Measurements from ENCODE around the gene RNF44. TPM values are rescaled to one million over a fixed set of nuclear protein-coding genes. Genes with fewer than 3 reads are reported as not detected.

The RNF44 gene
- total RNA-seq, 1 donor from 2014 or later = 103 TPM

GRCh38 chr5:176540956-176541337 is 3.7 kb upstream of the RNF44 start:
- H3K27ac Mint-ChIP-seq (ENCODE audit: unreplicated experiment) = peak overlapping the region; percentile 42
- no peak for DNase-seq (ENCODE audit: low spot score)
- TF ChIP-seq CTCF (IDR thresholded peaks at IDR 0.05; ENCODE audit: unreplicated experiment) = no peak
- no peaks in the 10 kb centered on the region for H3K9me3 Mint-ChIP-seq (ENCODE audit: unreplicated experiment)
- peak overlapping the region; percentile 28 for H3K4me3 Mint-ChIP-seq (ENCODE audit: unreplicated experiment)
- H3K36me3 Mint-ChIP-seq (ENCODE audit: low read depth, unreplicated experiment) = peaks cover 4% of the 10 kb centered on the region
- peaks cover 21% of the 10 kb centered on the region for H3K27me3 Mint-ChIP-seq (ENCODE audit: unreplicated experiment)
- H3K4me1 Mint-ChIP-seq (ENCODE audit: unreplicated experiment) = peaks cover 41% of the 10 kb centered on the region

- DNase-seq (ENCODE audit: low spot score) = no peak
- H3K27ac Mint-ChIP-seq (ENCODE audit: unreplicated experiment) = peak overlapping the region; percentile 42
- peaks cover 46% of the 10 kb centered on the region for H3K4me1 Mint-ChIP-seq (ENCODE audit: unreplicated experiment)
- H3K27me3 Mint-ChIP-seq (ENCODE audit: unreplicated experiment) = peaks cover 23% of the 10 kb centered on the region
- H3K4me3 Mint-ChIP-seq (ENCODE audit: unreplicated experiment) = peak overlapping the region; percentile 28
- H3K36me3 Mint-ChIP-seq (ENCODE audit: low read depth, unreplicated experiment) = peaks cover 4% of the 10 kb centered on the region
- no peak for TF ChIP-seq CTCF (IDR thresholded peaks at IDR 0.05; ENCODE audit: unreplicated experiment)
- H3K9me3 Mint-ChIP-seq (ENCODE audit: unreplicated experiment) = no peaks in the 10 kb centered on the region
Observed at GRCh38 chr5:176540476-176540899, 3.3 kb upstream of the RNF44 start.

- H3K27ac Mint-ChIP-seq (ENCODE audit: unreplicated experiment) = no peak overlapping the region
- no peak overlapping the region for H3K4me3 Mint-ChIP-seq (ENCODE audit: unreplicated experiment)
- no peak for TF ChIP-seq CTCF (IDR thresholded peaks at IDR 0.05; ENCODE audit: unreplicated experiment)
- peaks cover 60% of the 10 kb centered on the region for H3K4me1 Mint-ChIP-seq (ENCODE audit: unreplicated experiment)
- no peak for DNase-seq (ENCODE audit: low spot score)
- no peaks in the 10 kb centered on the region for H3K9me3 Mint-ChIP-seq (ENCODE audit: unreplicated experiment)
- peaks cover 11% of the 10 kb centered on the region for H3K36me3 Mint-ChIP-seq (ENCODE audit: low read depth, unreplicated experiment)
- H3K27me3 Mint-ChIP-seq (ENCODE audit: unreplicated experiment) = peaks cover 25% of the 10 kb centered on the region
Observed at GRCh38 chr5:176538989-176539384, 1.8 kb upstream of the RNF44 start.

GRCh38 chr5:176538230-176538988 is 1.2 kb upstream of the RNF44 start:
- H3K4me1 Mint-ChIP-seq (ENCODE audit: unreplicated experiment) = peaks cover 65% of the 10 kb centered on the region
- DNase-seq (ENCODE audit: low spot score) = no peak
- peak overlapping the region; percentile 96 for H3K4me3 Mint-ChIP-seq (ENCODE audit: unreplicated experiment)

More at GRCh38 chr5:176538230-176538988, 1.2 kb upstream of the RNF44 start:
- TF ChIP-seq CTCF (IDR thresholded peaks at IDR 0.05; ENCODE audit: unreplicated experiment) = no peak
- peaks cover 25% of the 10 kb centered on the region for H3K27me3 Mint-ChIP-seq (ENCODE audit: unreplicated experiment)
- no peaks in the 10 kb centered on the region for H3K9me3 Mint-ChIP-seq (ENCODE audit: unreplicated experiment)
- H3K36me3 Mint-ChIP-seq (ENCODE audit: low read depth, unreplicated experiment) = peaks cover 11% of the 10 kb centered on the region
- H3K27ac Mint-ChIP-seq (ENCODE audit: unreplicated experiment) = peak overlapping the region; percentile 98
